ENCODE measurements around the gene IQSEC1. TPM values are rescaled to one million over a fixed set of nuclear protein-coding genes. Genes with fewer than 3 reads are reported as not detected.

IQSEC1 gene
- total RNA-seq, 2 experiments from 2014 or later = 31.7 to 39.2 TPM

DNA sequence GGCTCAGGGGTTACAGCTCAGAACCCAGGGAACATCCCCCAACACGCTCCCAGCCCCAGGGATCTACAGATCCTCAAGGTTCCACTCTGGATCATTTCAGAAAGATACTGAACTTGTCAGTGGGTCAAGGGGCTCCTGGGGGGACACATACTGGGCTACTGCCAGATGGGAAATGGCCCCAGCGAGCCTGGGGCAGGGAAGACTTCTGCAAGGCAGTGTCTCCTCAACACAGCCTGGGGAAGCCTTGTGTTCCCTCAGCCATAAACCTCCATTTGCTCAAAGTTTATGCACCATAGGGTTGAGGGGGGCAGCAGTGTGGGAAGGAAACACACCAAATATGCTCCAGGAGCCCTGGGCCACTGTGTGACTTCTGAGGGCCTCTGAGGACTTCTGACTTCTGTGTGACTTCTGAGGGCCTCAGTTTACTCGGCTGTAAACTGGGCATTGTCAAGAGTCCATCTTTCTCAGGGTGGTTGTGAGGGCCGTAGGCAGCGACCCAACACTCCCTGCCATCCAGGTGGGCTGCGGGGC lies 58.4 kb downstream of the IQSEC1 start:
- no peaks in the 10 kb centered on the region for H3K9me3 Mint-ChIP-seq
- CTCF ChIA-PET = interaction anchor here (0.9 to 13.0 kb wide), 5 partner anchors 10 to 24 kb away, joined by 3 to 118 read pairs (median 4); no protein-coding TSS in a partner anchor
- POLR2A ChIA-PET = interaction anchor here (0.6 to 8.0 kb wide), 5 partner anchors 10 to 77 kb away, joined by 3 to 47 read pairs (median 4); no protein-coding TSS in a partner anchor
- intact Hi-C loops (cut with micrococcal nuclease) = no loop called here
- peaks cover 14% of the 10 kb centered on the region for H3K36me3 Mint-ChIP-seq (ENCODE audit: low read depth)
- peak; percentile 42 for DNase-seq
- H3K4me1 Mint-ChIP-seq (ENCODE audit: low read depth) = peaks cover 71% of the 10 kb centered on the region
- TF ChIP-seq, protein P1, sequence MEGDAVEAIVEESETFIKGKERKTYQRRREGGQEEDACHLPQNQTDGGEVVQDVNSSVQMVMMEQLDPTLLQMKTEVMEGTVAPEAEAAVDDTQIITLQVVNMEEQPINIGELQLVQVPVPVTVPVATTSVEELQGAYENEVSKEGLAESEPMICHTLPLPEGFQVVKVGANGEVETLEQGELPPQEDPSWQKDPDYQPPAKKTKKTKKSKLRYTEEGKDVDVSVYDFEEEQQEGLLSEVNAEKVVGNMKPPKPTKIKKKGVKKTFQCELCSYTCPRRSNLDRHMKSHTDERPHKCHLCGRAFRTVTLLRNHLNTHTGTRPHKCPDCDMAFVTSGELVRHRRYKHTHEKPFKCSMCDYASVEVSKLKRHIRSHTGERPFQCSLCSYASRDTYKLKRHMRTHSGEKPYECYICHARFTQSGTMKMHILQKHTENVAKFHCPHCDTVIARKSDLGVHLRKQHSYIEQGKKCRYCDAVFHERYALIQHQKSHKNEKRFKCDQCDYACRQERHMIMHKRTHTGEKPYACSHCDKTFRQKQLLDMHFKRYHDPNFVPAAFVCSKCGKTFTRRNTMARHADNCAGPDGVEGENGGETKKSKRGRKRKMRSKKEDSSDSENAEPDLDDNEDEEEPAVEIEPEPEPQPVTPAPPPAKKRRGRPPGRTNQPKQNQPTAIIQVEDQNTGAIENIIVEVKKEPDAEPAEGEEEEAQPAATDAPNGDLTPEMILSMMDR (IDR thresholded peaks at IDR 0.05) = no peak
- ATAC-seq = no peak
- no peaks in the 10 kb centered on the region for H3K27me3 Mint-ChIP-seq
- H3K4me3 Mint-ChIP-seq = peak overlapping the region; percentile 68
- H3K27ac Mint-ChIP-seq = peak overlapping the region; percentile 99

GRCh38 chr3:13013994-13014754 lies 59.1 kb downstream of the IQSEC1 start:
- ChIA-PET POLR2A (interaction anchor here (0.6 to 8.0 kb wide), 5 partner anchors 9 to 78 kb away, joined by 3 to 47 read pairs (median 4); no protein-coding TSS in a partner anchor), CTCF (interaction anchor here (1.2 to 13.0 kb wide), 3 partner anchors 12 to 19 kb away, joined by 3 to 118 read pairs (median 5); no protein-coding TSS in a partner anchor)
- intact Hi-C loops (cut with micrococcal nuclease) = no loop called here
- ATAC-seq (no peak), DNase-seq (peak; percentile 77)
- H3K27me3 Mint-ChIP-seq = no peaks in the 10 kb centered on the region
- TF ChIP-seq, protein P1 (IDR thresholded peaks at IDR 0.05) = no peak
- H3K4me1 Mint-ChIP-seq (ENCODE audit: low read depth) = peaks cover 77% of the 10 kb centered on the region
- H3K4me3 Mint-ChIP-seq = peak overlapping the region; percentile 68
- H3K9me3 Mint-ChIP-seq = no peaks in the 10 kb centered on the region
- peak overlapping the region; percentile 99 for H3K27ac Mint-ChIP-seq
- H3K36me3 Mint-ChIP-seq (ENCODE audit: low read depth) = peaks cover 18% of the 10 kb centered on the region

DNA sequence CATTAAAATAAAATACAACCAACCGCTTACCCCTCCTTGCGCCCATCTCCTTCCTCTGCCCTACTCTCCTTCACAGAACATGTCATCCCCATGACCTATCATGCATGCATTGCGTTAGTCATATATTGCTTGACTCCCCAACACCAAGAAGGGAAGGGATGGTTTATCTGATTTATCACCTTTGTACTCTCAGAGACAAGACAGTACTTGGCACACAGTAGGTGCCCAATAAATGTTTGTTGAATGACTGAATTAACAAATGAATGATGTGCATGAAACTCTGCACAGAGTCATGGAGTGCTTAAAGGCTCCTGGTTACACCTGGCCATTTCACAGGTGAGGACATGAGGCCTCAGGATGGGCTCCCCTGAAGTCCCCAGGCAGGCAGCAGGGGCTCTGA lies 59.7 kb downstream of the IQSEC1 start:
- intact Hi-C loops (cut with micrococcal nuclease) = no loop called here
- TF ChIP-seq, protein P1 (IDR thresholded peaks at IDR 0.05) = no peak
- POLR2A ChIA-PET = interaction anchor here (8.0 kb wide), 1 partner anchor 19 kb away, joined by 47 read pairs; no protein-coding TSS in a partner anchor
- no peaks in the 10 kb centered on the region for H3K27me3 Mint-ChIP-seq
- H3K4me1 Mint-ChIP-seq (ENCODE audit: low read depth) = peaks cover 83% of the 10 kb centered on the region
- no peaks in the 10 kb centered on the region for H3K9me3 Mint-ChIP-seq
- CTCF ChIA-PET = interaction anchor here (13.0 kb wide), 1 partner anchor 19 kb away, joined by 118 read pairs; no protein-coding TSS in a partner anchor
- H3K27ac Mint-ChIP-seq = peak overlapping the region; percentile 99
- ATAC-seq (peak; percentile 5), DNase-seq (peak; percentile 39)
- peak overlapping the region; percentile 68 for H3K4me3 Mint-ChIP-seq
- peaks cover 18% of the 10 kb centered on the region for H3K36me3 Mint-ChIP-seq (ENCODE audit: low read depth)

GRCh38 chr3:13013151-13013561 lies 60.1 kb downstream of the IQSEC1 start:
- no peaks in the 10 kb centered on the region for H3K27me3 Mint-ChIP-seq
- TF ChIP-seq, protein P1 (IDR thresholded peaks at IDR 0.05) = no peak
- intact Hi-C loops (cut with micrococcal nuclease) = no loop called here
- POLR2A ChIA-PET = interaction anchor here (0.8 to 8.0 kb wide), 2 partner anchors 18 to 27 kb away, joined by 3 to 47 read pairs; no protein-coding TSS in a partner anchor
- peaks cover 18% of the 10 kb centered on the region for H3K36me3 Mint-ChIP-seq (ENCODE audit: low read depth)
- H3K4me1 Mint-ChIP-seq (ENCODE audit: low read depth) = peaks cover 87% of the 10 kb centered on the region
- ATAC-seq (no peak), DNase-seq (no peak)
- peak overlapping the region; percentile 68 for H3K4me3 Mint-ChIP-seq
- peak overlapping the region; percentile 99 for H3K27ac Mint-ChIP-seq
- CTCF ChIA-PET = interaction anchor here (1.3 to 13.0 kb wide), 2 partner anchors 18 to 171 kb away, joined by 4 to 118 read pairs; partner anchors contain the start of gene RPL32
- no peaks in the 10 kb centered on the region for H3K9me3 Mint-ChIP-seq
